DMS 273 (cell line): ENCODE results near the gene ZNF134.

Experiments used
- DNase-seq: peaks from one replicate; lab custom pipeline; 2025; ENCODE audit not compliant: unreplicated experiment; lab: John Stamatoyannopoulos, UW

ZNF134 gene

GRCh38 chr19:57613941-57614743 is at the start of gene ZNF134:
Gene ZNF134 (plus strand): TSS chr19:57614242. CDS start chr19:57619469, 5,227 bp downstream.
- DNase-seq: peak; percentile 98

- peak; percentile 63 for DNase-seq
Observed at GRCh38 chr19:57566396-57567265, 47.4 kb upstream of the ZNF134 start.

DNA sequence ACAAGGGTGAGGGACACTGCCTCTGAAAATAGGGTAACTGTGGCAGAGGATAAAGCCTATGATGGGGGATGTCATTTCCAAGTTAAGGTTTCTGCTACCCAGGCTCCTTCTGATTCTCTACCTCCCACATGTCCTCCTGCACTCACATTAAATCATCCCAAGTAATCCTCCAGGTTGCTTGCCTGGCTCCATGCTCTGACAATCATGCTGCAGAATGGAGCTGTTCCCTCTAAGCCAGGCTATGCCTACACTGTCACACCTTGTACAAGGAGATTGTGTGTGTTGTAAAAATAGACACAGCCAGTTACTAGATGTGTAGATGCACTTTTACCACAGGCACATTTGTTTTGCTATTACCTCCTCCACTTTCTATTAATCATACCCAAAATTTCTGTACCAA is 43.3 kb upstream of the ZNF134 start:
- no peak for DNase-seq

DNA sequence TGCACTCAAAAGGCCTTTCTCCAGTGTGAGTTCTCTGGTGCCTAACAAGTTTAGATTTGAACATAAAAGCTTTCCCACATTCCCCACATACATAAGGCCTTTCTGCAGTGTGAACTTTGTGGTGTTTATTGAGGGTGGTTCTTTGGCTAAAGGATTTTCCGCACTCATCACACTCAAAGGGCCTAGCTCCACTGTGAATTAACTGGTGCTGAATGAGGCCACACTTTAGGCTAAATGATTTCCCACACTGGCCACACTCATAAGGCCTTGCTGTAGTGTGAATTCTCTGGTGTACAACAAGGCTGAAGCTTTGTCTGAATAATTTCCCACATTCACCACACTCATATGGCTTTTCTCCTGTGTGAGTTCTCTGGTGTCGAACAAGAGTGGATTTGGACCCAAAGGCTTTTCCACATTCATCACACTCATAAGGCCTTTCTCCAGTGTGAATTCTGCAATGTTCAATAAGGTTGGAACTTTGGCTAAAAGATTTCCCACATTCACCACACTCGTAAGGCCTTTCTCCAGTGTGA is 41.6 kb upstream of the ZNF134 start:
- DNase-seq: no peak

DNA sequence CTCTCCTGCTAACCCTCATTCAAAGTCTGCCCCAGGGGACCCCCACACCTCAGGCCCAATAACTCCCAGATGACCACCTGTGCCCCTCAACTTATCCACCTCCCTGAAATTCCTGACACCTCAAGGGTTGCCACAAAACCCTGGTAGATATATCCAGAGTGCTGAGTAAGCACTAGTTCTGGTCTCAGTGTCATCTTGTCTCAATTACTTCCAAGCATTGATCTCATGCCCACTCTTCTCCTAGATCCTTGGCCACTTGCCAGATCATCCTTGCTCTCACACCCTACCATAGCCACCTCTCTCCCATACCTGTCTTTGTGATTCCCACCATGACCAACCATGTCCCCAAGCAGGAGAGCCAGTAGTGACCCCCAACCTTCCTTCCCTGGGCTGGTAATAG is 37.4 kb upstream of the ZNF134 start:
- DNase-seq: no peak

DNA sequence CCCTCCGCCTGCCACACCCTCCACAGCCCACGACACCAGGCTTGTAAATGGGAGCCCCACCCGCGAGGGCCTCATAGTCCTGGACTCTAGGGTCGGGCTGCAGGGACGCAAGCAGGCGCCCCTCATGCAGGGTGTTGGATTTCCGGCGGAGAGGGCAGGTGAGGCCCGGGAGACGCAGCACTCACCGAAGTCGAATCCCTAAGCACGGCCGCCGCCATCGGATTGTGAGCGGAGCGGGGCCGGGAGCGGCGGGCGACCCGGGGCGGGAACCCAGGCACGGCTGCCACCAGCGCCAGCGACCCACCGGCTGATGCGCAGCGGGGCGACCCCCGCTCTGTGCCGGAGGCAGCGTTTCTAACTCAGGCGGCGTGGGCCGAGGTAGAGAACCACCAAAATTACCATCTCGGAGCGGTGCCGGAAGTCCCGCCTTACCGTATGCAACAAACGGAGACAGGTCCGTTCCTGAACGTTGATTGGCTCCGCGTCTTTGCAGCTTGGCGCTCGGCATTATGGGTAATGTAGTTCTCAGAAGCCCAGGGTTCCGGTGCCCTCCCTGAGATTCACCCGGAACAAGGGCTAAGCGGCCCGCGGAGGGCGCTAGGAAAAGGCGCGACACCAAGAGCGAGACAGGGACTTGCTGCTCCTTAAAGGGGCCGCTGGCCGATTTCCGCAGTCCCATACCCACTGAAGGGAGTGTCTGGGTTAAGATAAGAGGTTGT is 35.4 kb upstream of the ZNF134 start, which contains the start of gene ZNF416:
TSS of gene ZNF416 (minus strand) at position 425 of the 719 bp plus-strand sequence. CDS start at position 218, 207 bp downstream.
- DNase-seq: peak; percentile 99

DNA sequence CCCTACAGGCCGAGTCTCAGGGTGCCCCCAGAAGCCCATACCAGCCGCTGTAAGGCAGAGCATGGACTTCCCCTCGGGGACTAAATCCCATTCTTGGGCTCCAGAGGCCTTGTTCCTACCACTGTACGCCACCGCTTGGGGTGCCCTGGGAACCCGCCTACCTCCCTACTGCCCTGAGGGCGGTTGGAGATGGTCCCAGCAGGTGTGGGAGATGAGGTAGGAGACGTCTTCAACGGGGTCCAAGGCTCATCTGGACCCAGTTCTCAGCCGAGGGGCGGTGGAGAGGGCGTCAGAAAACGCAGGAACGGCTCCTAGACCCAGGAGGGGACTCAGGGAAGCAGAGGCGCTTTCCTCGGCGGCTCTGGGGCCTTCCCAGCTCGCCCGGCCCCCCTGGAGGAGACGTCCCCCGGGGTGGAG is 30.9 kb upstream of the ZNF134 start:
- DNase-seq: no peak

- peak; percentile 96 for DNase-seq
Observed at GRCh38 chr19:57583521-57584416, 30.3 kb upstream of the ZNF134 start, which contains the start of gene ZIK1. Gene ZIK1 (plus strand): TSS chr19:57584145. CDS start chr19:57584357, 212 bp downstream.

- no peak for DNase-seq
Observed at GRCh38 chr19:57587529-57587928, 26.5 kb upstream of the ZNF134 start.

GRCh38 chr19:57599377-57599760 is 14.7 kb upstream of the ZNF134 start:
- no peak for DNase-seq

DNA sequence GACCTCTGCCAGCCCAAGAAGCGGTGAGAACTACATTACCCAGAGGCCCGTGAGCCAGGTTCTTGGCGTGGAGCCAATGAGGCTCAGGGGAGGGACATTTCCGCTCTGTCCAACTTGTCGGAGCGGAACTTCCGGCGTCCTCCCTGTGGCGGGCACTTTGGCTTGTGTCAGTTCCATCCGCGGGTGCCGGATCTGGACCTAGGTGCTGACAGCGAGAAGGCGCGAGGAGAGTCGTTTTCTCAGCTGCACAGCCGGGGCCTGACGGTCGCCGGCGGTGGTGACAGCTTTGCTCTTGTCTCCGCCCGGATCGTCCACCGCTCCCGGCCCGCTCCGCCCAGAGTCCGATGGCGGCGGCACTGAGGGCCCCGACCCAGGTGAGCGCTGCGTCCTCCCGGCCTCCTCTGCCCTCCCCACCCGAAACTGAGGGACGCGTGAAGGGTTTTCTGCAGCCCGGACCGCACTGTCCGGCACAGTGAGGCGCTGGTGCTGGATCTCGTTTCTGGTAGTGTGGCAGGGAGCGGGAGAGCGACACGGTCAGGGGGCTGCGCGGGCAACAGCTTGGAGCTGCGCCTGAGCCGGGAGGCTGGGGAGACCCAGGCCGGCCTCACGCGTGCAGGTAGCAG is 14.2 kb upstream of the ZNF134 start, which contains the start of gene ZNF530:
TSS of gene ZNF530 (plus strand) at position 125 of the 623 bp plus-strand sequence. CDS start 4,461 bp downstream, outside the sequence.
- peak; percentile 98 for DNase-seq

DNA sequence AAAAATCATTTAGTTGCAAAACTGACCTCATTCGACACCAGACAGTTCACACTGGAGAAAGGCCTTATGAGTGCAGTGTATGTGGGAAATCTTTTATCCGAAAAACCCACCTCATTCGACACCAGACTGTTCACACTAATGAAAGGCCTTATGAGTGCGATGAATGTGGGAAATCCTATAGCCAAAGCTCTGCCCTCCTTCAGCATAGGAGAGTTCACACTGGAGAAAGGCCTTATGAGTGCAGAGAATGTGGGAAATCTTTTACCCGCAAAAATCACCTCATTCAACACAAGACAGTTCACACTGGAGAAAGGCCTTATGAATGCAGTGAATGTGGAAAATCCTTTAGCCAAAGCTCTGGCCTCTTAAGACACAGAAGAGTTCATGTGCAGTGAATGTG is 7.1 kb upstream of the ZNF134 start:
- no peak for DNase-seq

DNA sequence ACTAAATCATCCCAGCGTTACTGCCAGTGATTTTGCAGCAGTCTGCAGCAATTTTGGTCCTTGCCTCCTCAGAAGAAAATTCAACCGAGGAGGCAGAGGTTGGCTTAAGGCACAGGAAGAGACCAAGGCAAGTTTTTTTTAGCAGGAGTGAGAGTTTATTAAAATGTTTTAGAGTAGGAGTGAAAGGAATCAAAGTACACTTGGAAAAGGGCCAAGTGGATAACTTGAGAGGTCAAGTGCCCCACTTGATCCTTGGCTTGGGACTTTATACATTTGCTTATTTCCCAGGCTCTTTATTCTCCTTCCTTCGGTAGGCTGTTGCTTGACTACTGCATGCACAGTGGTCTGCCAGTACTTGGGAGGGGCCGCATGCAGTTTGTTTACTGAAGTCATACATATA is 2.9 kb upstream of the ZNF134 start:
- no peak for DNase-seq

GRCh38 chr19:57615346-57615745 is 1.3 kb downstream of the ZNF134 start:
- DNase-seq: no peak

DNA sequence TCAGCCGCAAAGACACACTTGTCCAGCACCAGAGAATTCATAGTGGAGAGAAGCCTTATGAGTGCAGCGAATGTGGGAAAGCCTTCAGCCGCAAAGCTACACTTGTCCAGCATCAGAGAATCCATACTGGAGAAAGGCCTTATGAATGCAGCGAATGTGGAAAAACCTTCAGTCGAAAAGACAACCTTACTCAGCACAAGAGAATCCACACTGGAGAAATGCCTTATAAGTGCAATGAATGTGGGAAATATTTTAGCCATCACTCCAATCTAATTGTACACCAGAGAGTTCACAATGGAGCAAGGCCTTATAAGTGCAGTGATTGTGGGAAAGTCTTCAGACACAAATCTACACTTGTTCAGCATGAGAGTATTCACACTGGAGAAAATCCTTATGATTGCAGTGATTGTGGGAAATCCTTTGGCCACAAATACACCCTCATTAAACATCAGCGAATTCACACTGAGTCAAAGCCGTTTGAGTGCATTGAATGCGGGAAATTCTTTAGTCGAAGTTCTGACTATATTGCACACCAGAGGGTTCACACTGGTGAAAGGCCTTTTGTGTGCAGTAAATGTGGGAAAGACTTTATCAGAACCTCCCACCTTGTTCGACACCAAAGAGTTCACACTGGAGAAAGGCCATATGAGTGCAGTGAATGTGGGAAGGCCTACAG is 6.8 kb downstream of the ZNF134 start:
- peak; percentile 50 for DNase-seq

- no peak for DNase-seq
Observed at GRCh38 chr19:57623091-57623490, 9.0 kb downstream of the ZNF134 start.

DNA sequence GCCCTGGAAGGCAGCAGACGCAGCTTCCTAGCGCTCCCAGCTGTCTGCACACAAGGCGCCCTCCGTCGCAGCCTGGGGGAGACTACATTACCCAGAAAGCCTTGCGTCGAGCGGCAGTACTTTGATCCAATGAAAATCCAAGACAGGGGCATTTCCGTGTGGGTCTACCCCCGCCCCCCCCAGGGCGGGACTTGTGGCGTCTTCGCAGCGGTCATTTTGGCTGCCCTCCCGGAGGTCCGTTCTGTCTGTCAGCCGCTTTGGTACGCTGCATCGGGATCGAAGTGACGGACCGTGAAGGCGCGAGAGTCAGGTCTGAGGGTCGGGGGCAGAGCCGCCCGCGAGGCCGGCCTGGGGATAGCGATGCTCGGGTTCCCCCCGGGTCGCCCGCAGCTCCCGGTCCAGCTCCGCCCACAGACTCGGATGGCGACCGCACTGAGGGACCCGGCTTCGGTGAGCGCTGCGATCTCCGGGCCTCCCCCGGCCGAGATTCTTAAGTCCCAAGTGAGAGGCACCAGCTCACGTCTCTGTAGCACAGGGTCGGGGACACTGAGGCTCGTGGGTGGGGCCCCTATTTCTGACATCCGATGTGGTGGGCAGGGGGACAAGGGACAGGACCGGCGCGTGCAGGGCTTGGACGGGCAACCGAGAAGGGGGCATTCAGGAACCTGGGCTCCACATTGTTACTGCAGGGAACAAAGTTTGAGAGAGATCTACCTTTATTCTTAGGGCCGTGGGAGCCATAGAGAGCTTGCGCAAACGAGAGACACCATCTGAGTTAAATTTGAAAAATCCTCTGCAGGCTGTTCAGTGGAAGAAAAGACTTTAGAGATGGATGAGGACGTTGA is 19.2 kb downstream of the ZNF134 start, which contains the start of gene ZNF211:
TSS of gene ZNF211 (plus strand) at position 182 of the 845 bp plus-strand sequence. CDS start at position 361, 179 bp downstream.
- peak; percentile 98 for DNase-seq

DNA sequence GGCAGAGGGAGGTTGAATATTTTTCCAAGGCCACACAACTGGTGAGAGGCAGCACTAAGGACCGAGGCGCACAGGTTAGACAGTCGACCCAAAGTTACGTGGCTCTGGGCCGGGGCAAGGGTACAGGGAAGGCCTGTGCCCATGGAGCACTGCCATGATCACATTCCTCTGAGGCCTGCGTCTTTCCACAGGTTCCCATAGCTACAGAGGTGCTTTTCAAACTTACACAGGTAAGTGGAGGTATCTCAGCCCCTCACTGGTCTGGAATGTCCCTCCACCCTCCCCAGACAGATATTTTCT is 19.7 kb downstream of the ZNF134 start:
- no peak for DNase-seq
